Measurements from ENCODE around the gene GOLGA8R.
"Not testable (repeated sequence)": the region's sequence is repeated elsewhere in the genome, so short reads cannot be mapped to it uniquely, and the experiment has no call there.

Gene GOLGA8R

GRCh38 chr15:30392766-30393663 lies 21.0 kb downstream of the GOLGA8R start, which contains the start of gene CHRFAM7A:
CHRFAM7A (minus strand) TSS chr15:30393540; CDS start chr15:30383351, 10,189 bp downstream.
- not testable (repeated sequence) for H3K36me3 ChIP-seq (ENCODE audit: control insufficient read depth, insufficient read depth, low read length); DNase-seq (ENCODE audit: low read depth, low spot score); H3K9me3 ChIP-seq (ENCODE audit: control insufficient read depth, insufficient read depth, low read length); H3K4me3 ChIP-seq (ENCODE audit: low read length); H3K27me3 ChIP-seq (ENCODE audit: control insufficient read depth, insufficient read depth, low read length); H3K4me1 ChIP-seq (ENCODE audit: control insufficient read depth, insufficient read depth, low read length); H3K27ac ChIP-seq (ENCODE audit: low read length)
- WGBS (ENCODE audit: insufficient coverage, insufficient read length): no CpG with 5 or more reads among the region's 74 CpGs

GRCh38 chr15:30386318-30386887 lies 27.7 kb downstream of the GOLGA8R start:
- not testable (repeated sequence) for H3K4me3 ChIP-seq (ENCODE audit: low read length); H3K27me3 ChIP-seq (ENCODE audit: control insufficient read depth, insufficient read depth, low read length); H3K36me3 ChIP-seq (ENCODE audit: control insufficient read depth, insufficient read depth, low read length); DNase-seq (ENCODE audit: low read depth, low spot score); H3K9me3 ChIP-seq (ENCODE audit: control insufficient read depth, insufficient read depth, low read length); H3K4me1 ChIP-seq (ENCODE audit: control insufficient read depth, insufficient read depth, low read length); H3K27ac ChIP-seq (ENCODE audit: low read length)
- no CpG with 5 or more reads among the region's 6 CpGs for WGBS (ENCODE audit: insufficient coverage, insufficient read length)

- not testable (repeated sequence) for DNase-seq (ENCODE audit: low read depth, low spot score); H3K4me3 ChIP-seq (ENCODE audit: low read length); H3K36me3 ChIP-seq (ENCODE audit: control insufficient read depth, insufficient read depth, low read length); H3K4me1 ChIP-seq (ENCODE audit: control insufficient read depth, insufficient read depth, low read length); H3K27ac ChIP-seq (ENCODE audit: low read length); H3K27me3 ChIP-seq (ENCODE audit: control insufficient read depth, insufficient read depth, low read length); H3K9me3 ChIP-seq (ENCODE audit: control insufficient read depth, insufficient read depth, low read length)
- WGBS (ENCODE audit: insufficient coverage, insufficient read length): no CpG with 5 or more reads among the region's 5 CpGs
Observed at GRCh38 chr15:30377082-30377413, 37.0 kb downstream of the GOLGA8R start.

- not testable (repeated sequence) for H3K36me3 ChIP-seq (ENCODE audit: control insufficient read depth, insufficient read depth, low read length); H3K9me3 ChIP-seq (ENCODE audit: control insufficient read depth, insufficient read depth, low read length); H3K4me1 ChIP-seq (ENCODE audit: control insufficient read depth, insufficient read depth, low read length); DNase-seq (ENCODE audit: low read depth, low spot score); H3K27me3 ChIP-seq (ENCODE audit: control insufficient read depth, insufficient read depth, low read length); H3K27ac ChIP-seq (ENCODE audit: low read length); H3K4me3 ChIP-seq (ENCODE audit: low read length)
- no CpG with 5 or more reads among the region's 17 CpGs for WGBS (ENCODE audit: insufficient coverage, insufficient read length)
Observed at GRCh38 chr15:30376375-30377081, 37.5 kb downstream of the GOLGA8R start.

- H3K4me1 ChIP-seq (ENCODE audit: control insufficient read depth, insufficient read depth, low read length); H3K36me3 ChIP-seq (ENCODE audit: control insufficient read depth, insufficient read depth, low read length); H3K9me3 ChIP-seq (ENCODE audit: control insufficient read depth, insufficient read depth, low read length); DNase-seq (ENCODE audit: low read depth, low spot score); H3K27me3 ChIP-seq (ENCODE audit: control insufficient read depth, insufficient read depth, low read length); H3K27ac ChIP-seq (ENCODE audit: low read length); H3K4me3 ChIP-seq (ENCODE audit: low read length): not testable (repeated sequence)
- 50% methylated on average over 2 of the region's 4 CpGs for WGBS (ENCODE audit: insufficient coverage, insufficient read length)
Observed at GRCh38 chr15:30375872-30376271, 38.2 kb downstream of the GOLGA8R start.

GRCh38 chr15:30374862-30375261 lies 39.2 kb downstream of the GOLGA8R start:
- H3K27me3 ChIP-seq (ENCODE audit: control insufficient read depth, insufficient read depth, low read length); H3K9me3 ChIP-seq (ENCODE audit: control insufficient read depth, insufficient read depth, low read length); DNase-seq (ENCODE audit: low read depth, low spot score); H3K27ac ChIP-seq (ENCODE audit: low read length); H3K4me3 ChIP-seq (ENCODE audit: low read length); H3K36me3 ChIP-seq (ENCODE audit: control insufficient read depth, insufficient read depth, low read length); H3K4me1 ChIP-seq (ENCODE audit: control insufficient read depth, insufficient read depth, low read length): not testable (repeated sequence)
- no CpG with 5 or more reads among the region's 10 CpGs for WGBS (ENCODE audit: insufficient coverage, insufficient read length)

GRCh38 chr15:30368271-30368670 lies 45.8 kb downstream of the GOLGA8R start:
- DNase-seq (ENCODE audit: low read depth, low spot score); H3K36me3 ChIP-seq (ENCODE audit: control insufficient read depth, insufficient read depth, low read length); H3K4me1 ChIP-seq (ENCODE audit: control insufficient read depth, insufficient read depth, low read length); H3K27me3 ChIP-seq (ENCODE audit: control insufficient read depth, insufficient read depth, low read length); H3K4me3 ChIP-seq (ENCODE audit: low read length); H3K9me3 ChIP-seq (ENCODE audit: control insufficient read depth, insufficient read depth, low read length); H3K27ac ChIP-seq (ENCODE audit: low read length): not testable (repeated sequence)
- no CpG with 5 or more reads among the region's 3 CpGs for WGBS (ENCODE audit: insufficient coverage, insufficient read length)

- no CpG with 5 or more reads among the region's 17 CpGs for WGBS (ENCODE audit: insufficient coverage, insufficient read length)
- not testable (repeated sequence) for DNase-seq (ENCODE audit: low read depth, low spot score); H3K36me3 ChIP-seq (ENCODE audit: control insufficient read depth, insufficient read depth, low read length); H3K4me1 ChIP-seq (ENCODE audit: control insufficient read depth, insufficient read depth, low read length); H3K4me3 ChIP-seq (ENCODE audit: low read length); H3K9me3 ChIP-seq (ENCODE audit: control insufficient read depth, insufficient read depth, low read length); H3K27ac ChIP-seq (ENCODE audit: low read length); H3K27me3 ChIP-seq (ENCODE audit: control insufficient read depth, insufficient read depth, low read length)
Observed at GRCh38 chr15:30367246-30367645, 46.8 kb downstream of the GOLGA8R start.

- H3K4me1 ChIP-seq (ENCODE audit: control insufficient read depth, insufficient read depth, low read length); H3K27ac ChIP-seq (ENCODE audit: low read length); H3K36me3 ChIP-seq (ENCODE audit: control insufficient read depth, insufficient read depth, low read length); H3K27me3 ChIP-seq (ENCODE audit: control insufficient read depth, insufficient read depth, low read length); DNase-seq (ENCODE audit: low read depth, low spot score); H3K9me3 ChIP-seq (ENCODE audit: control insufficient read depth, insufficient read depth, low read length); H3K4me3 ChIP-seq (ENCODE audit: low read length): not testable (repeated sequence)
- WGBS (ENCODE audit: insufficient coverage, insufficient read length): no CpG with 5 or more reads among the region's 5 CpGs
Observed at GRCh38 chr15:30361404-30361803, 52.7 kb downstream of the GOLGA8R start.

GRCh38 chr15:30360990-30361389 lies 53.1 kb downstream of the GOLGA8R start:
- not testable (repeated sequence) for H3K27me3 ChIP-seq (ENCODE audit: control insufficient read depth, insufficient read depth, low read length); H3K4me1 ChIP-seq (ENCODE audit: control insufficient read depth, insufficient read depth, low read length); H3K27ac ChIP-seq (ENCODE audit: low read length); H3K9me3 ChIP-seq (ENCODE audit: control insufficient read depth, insufficient read depth, low read length); H3K36me3 ChIP-seq (ENCODE audit: control insufficient read depth, insufficient read depth, low read length); H3K4me3 ChIP-seq (ENCODE audit: low read length); DNase-seq (ENCODE audit: low read depth, low spot score)
- WGBS (ENCODE audit: insufficient coverage, insufficient read length): no CpG with 5 or more reads among the region's 2 CpGs
